Activated T-cell treated with anti-CD3 and anti-CD28 coated beads for 4 hours (primary cell): ENCODE data around the gene GTF2H1.

Experiments
- DNase-seq: peaks from one replicate; pipeline ENCODE4 v3.0.0-alpha.2; 2020

Gene GTF2H1

DNA sequence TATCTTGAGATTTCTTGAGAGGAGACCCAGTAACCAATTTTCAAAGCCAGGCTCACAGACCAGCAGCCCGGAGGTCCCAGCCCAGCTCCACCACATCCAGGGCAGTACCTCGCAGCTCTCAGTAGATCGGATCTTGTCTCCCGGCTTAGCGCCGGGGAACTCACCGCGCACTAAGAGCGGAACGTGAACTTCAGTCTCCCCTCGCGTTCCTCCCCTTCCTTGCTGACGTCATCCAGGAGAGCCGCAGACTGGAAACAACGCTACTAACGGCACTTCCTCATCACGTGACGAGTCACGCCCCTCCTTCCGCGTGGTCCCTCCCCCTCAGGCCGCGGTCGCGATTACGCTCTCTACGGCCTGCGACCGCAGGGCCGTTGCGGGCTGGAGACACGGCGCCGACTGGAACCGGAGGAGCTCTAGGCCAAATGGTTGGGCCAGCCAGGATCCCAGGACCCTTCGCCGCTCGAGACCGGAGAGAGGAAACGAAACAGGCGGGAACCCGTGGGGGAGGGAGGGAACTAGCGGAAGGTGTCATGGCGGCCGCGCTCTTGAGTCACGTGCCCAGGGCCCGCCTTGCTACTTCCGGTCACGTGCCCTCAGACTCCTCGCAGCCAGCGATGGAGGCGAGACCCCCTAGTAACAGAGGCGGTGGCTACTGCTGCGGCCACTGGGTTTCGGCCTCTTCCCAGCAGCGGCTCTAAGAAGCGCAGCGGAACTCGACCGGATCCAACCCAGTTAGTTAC lies at the start of gene GTF2H1, which contains the start of gene HPS5:
Gene GTF2H1 (plus strand): TSS at position 599 of the 743 bp plus-strand sequence. CDS start 10,508 bp downstream, outside the sequence.
Gene HPS5 (minus strand): TSS at position 172 of the 743 bp plus-strand sequence. CDS start 4,282 bp downstream, outside the sequence.
- peak; percentile 93 for DNase-seq

- DNase-seq: no peak
These were observed 44.6 kb upstream of the GTF2H1 start for GRCh38 chr11:18277565-18278271.

GRCh38 chr11:18280438-18281045 lies 41.8 kb upstream of the GTF2H1 start:
- no peak for DNase-seq

- no peak for DNase-seq
These were observed 39.7 kb upstream of the GTF2H1 start for GRCh38 chr11:18282626-18283025.

DNA sequence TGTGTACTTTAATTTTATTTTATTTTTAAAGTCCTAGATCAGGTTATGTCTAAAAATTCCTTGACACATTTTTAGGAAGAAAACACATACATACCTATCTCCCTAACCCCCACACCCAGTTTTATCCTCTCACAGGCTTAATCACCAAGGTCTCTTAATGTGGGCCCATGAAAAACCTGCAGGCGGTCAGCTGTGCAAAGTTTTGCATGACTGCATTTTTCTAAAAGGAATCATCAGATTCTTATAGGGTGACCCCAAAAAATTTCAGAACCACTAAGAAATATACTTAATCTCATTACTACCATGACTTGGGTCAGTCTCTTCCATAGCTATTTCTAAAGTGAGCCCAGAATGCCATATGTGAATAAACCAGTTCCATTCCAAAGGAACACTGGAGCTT lies 36.5 kb upstream of the GTF2H1 start:
- no peak for DNase-seq

DNA sequence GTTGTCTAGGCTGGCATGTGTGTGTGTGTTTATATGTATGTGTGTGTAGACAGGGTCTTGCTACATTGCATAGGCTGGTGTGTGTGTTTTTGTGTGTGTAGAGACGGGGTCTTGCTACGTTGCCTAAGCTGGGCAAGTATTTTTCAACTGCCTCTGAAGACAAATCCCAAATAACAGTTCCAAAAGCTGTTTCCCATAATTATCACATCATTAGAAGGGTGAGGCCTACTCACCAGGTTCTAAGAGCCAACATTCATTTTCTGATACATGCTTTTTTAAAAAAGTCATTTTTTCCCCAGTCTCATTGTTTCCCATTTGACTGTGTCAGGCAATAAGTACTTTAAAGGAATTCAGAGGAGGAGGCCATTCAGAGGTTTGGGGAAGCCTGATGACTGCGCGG lies 33.5 kb upstream of the GTF2H1 start:
- no peak for DNase-seq

GRCh38 chr11:18294862-18295261 lies 27.5 kb upstream of the GTF2H1 start:
- DNase-seq: no peak

DNA sequence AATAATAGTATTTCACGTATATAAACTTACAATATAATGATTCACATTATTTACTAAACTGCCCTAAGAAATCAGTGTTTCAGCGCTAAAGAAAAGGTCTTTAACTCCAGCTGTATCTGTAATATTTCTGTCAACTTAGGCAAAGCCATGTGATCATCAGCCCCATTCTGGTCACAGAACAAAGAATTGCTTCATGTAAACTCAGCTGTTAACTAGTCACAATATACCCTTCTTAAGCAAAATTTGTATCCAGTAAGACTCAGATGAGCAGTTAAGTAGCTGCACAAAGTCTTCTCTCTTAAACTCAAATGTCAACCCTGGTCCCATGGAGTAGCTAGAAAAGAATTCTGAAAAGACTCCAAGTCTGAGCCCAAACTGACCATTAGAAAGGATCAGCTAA lies 27.1 kb upstream of the GTF2H1 start:
- DNase-seq: no peak

GRCh38 chr11:18299721-18300120 lies 22.6 kb upstream of the GTF2H1 start:
- no peak for DNase-seq

DNA sequence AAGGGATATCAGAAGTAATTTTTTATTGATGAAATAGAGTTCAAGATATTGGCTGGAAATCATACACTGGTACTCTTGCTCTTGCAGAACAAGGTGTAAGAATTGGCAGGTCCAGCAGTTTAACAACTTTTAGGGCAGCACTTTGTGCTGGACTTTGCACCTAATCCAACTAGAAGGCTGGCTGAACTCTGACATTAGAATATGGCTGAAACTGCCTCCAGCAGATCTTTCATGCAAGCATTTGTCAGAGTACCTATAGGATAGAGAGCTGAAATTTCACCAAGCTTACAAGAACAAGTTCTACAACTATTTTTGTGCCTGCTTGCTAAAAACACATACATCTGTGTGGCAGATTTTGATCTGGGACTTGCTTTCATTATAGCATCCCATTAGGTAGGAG lies 17.6 kb upstream of the GTF2H1 start:
- no peak for DNase-seq

GRCh38 chr11:18307461-18308139 lies 14.8 kb upstream of the GTF2H1 start:
- DNase-seq: no peak

GRCh38 chr11:18308242-18308641 lies 14.1 kb upstream of the GTF2H1 start:
- no peak for DNase-seq

DNA sequence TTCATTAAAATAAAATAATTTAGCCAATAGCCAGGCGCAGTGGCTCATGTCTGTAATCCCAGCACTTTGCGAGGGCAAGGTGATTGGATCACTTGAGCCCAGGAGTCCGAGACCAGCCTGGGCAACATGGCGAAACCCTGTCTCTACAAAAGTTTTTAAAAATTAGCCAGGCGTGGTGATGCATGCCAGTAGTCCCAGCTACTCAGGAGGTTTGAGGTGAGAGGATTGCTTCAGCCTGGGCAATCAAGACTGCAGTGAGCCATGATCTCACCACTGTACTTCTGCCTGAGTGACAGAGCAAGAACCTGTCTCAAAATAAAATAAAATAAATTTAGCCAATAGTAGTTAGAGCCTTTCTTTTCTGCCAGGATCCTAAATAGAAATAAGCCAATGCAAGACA lies 12.7 kb upstream of the GTF2H1 start:
- DNase-seq: no peak

DNA sequence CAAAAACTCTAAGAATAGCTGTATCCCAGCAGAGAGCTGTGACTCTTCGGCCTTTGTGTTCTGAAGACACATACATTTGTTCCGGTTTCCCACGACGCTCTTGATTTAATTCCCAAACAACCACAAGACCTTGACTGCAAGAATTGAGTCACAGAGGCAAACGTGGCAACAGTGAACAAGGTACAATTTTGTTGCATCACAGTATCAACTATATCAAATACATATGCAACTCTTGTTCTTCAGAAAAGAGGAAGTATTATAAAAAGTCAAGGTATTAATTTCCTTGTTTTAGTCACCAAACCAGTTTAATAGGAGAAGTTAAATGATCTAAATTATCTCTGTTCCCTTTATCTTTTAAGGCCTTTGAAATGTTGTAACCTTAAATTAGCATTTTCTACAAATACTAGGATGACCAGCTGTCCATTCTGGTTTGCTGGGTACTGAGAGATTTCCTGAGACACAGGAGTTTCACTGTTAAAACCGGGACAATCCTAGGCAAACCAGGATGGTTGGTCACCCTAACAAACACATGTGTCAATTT lies 11.5 kb upstream of the GTF2H1 start:
- DNase-seq: no peak

DNA sequence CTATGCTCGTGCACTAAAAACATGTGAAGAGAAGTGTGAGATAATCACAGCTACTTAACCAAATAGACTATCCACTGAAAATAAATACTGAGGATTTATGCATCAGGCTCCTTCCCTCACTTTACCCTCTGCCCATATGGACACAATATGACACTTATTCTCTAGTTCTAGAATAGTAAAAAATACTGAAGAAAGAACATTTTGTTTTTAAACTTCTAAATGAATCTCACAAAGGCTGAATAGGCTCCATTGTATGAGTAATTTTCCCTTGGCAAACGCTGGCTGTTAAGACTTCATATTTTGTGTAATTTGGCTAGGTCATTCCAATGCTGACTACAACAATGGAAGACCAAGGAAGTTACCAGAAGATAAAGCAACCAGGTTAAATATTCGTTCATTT lies 10.4 kb upstream of the GTF2H1 start:
- no peak for DNase-seq

DNA sequence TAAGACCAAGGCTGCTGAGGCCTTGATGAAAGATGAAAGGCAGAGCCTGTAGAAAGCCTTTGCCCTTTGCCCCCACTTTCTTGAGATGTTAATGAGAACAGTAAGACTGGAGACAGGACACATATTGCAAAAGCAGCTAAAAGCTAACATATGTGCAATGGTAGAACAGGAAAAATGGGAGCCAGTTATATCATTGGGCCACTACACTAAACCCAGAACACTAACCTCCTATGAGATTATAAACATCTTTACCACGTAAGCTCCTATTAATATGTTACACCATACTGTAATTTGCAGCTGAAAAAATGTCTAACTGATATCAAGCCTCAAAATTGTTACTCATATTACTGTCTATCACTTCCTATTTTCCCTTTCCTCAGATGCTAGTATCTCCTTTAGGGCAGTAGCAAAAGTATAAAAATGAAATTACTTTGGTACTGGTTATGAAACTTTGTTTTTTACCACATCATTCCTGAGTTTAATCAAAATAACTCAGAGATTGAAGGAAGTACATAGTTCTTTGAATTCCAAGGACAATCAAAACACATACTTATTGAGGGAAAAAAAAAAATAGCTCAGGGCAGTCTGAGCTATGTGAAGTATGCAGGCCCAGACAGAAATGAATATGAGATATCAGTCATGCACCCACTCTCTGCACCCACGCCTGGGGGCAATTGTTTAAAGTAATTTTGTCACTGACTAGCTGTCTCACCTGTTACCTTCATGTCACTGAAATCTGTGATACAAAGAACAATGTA lies 9.5 kb upstream of the GTF2H1 start:
- DNase-seq: no peak

DNA sequence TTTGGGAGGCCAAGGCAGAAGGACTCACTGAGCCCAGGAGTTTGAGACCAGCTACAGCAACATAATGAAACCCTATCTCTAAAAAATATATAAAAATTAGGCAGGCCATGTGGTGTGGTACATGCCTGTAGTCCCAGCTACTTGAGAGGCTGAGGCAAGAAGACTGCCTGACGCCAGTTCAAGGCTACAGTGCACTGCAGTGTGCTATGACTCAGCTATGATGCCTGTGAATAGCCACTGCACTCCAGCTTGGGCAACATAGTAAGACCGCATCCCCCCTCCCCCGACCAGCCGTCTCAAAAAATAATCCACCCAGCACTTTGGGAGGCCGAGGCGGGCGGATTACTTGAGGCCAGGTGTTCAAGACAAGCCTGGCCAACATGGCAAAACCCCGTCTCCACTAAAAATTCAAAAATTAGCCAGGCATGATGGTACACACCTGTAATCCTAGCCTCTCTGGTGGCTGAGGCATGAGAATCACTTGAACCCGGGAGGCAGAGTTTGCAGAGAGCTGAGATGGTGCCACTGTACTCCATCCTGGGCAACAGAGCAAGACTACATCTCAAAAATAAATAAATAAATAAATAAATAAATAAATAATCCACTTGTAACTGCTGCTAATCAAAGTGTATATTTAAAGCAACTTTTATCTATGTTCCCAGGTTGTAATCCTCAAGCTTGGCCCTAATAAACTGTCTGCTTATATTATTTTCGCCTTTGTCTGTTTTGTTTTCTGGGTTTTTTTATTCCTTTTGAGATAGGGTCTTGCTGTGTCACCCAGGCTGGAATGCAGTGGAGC lies 8.2 kb upstream of the GTF2H1 start:
- DNase-seq: no peak

- no peak for DNase-seq
These were observed 7.4 kb upstream of the GTF2H1 start for GRCh38 chr11:18314784-18315523.

- DNase-seq: no peak
These were observed 6.5 kb upstream of the GTF2H1 start for GRCh38 chr11:18315893-18316292.

DNA sequence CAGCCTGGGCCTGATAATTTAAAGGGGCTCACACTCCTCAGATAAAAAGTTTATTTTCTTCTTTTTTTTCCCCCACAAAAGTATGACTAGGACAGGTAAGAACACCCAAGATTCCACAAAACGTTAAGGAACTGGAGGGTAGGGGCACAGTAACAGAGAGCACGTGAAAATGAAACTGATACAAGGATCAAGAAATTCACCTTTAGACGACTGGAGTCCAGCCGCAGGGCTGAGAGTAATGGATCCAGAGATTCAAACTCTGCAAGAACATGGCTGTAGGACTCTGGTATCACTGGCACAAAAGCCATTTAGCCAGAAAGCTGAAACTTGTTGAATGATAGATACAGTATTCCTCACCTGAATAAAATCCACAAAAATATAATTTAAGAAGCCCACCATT lies 4.8 kb upstream of the GTF2H1 start:
- DNase-seq: no peak

DNA sequence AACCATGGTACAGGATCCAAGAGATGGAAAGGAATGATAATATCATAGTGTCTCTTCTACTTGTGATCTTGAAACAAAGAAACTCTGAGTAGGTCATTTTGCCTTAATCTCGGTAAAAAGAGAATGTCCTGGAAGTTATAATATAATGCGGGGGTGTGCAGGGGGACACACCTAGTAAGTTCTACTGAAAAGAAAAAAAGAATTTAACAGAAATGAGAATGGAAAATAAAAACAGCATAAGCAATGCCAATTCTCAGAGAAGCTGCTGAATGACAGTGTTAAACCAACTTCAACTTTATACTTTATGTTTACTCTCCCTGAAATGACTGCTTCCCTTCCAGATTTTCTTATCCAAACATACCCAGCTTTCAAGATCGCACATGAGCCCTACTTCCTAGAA lies 2.5 kb upstream of the GTF2H1 start:
- DNase-seq: no peak
